SK-N-SH (cell line): ENCODE measurements around the gene NBEAL2. TPM values are rescaled to one million over a fixed set of nuclear protein-coding genes. Genes with fewer than 3 reads are reported as not detected.
A peak's percentile ranks its signal among the peaks of the same experiment; 100 is the strongest.

Source experiments
- CTCF ChIA-PET: fragments of 300-600, 350-600 bp; formaldehyde crosslinking; extraction: SDS; loops from one replicate; lab custom pipeline; 2021; lab: Yijun Ruan, JAX
- POLR2A ChIA-PET: fragments of 350-600 bp; sonication (Branson Sonifier 250); formaldehyde crosslinking; extraction: SDS; loops from one replicate; lab custom pipeline; 2020; ENCODE audit warnings: antibody characterized with exemption, inconsistent platforms; lab: Yijun Ruan, JAX
- DNase-seq: peaks from one replicate; pipeline ENCODE4 v3.0.0; 2012
- H2AFZ ChIP-seq: fragments of 200-600 bp; sonication (generic); 2 replicates; pipeline ENCODE4 v1.8.1; 2016; ENCODE audit warnings: antibody characterized with exemption, mild to moderate bottlenecking, low read depth
- H3F3A ChIP-seq: fragments of 200-600 bp; sonication (generic); replicated peaks from 2 replicates; pipeline ENCODE3; 2016; ENCODE audit warnings: antibody characterized with exemption, mild to moderate bottlenecking; ENCODE audit not compliant: insufficient read depth
- H3K27ac ChIP-seq, 2 experiments: fragments of 200-500 bp in 1 of 2; fragments of 200-600 bp in 1 of 2; sonication (Bioruptor generic) in 1 of 2; sonication (generic), shearing (Covaris generic) in 1 of 2; 2 replicates each; pipeline versions ENCODE4 v1.5.1 to v1.6.1; 2014 to 2016; ENCODE audit warnings: low read depth in 2 of 2, inconsistent platforms in 1 of 2, low read length in 1 of 2, mild to moderate bottlenecking in 1 of 2, mixed read lengths in 1 of 2
- H3K27me3 ChIP-seq: fragments of 200-600 bp; sonication (generic), shearing (Covaris generic); 2 replicates; pipeline ENCODE4 v1.6.1; 2016; ENCODE audit warnings: mixed run types; ENCODE audit not compliant: insufficient read depth
- H3K36me3 ChIP-seq, 2 experiments: fragments of 200-500 bp in 1 of 2; fragments of 200-600 bp in 1 of 2; sonication (Bioruptor generic) in 1 of 2; sonication (generic) in 1 of 2; replicated peaks in 1 of 2; 2 replicates each; pipeline versions ENCODE3 to v1.5.1; 2014 to 2016; ENCODE audit warnings: low read length in 1 of 2, mild to moderate bottlenecking in 1 of 2; ENCODE audit not compliant: insufficient read depth in 2 of 2, control insufficient read depth in 1 of 2
- H3K4me1 ChIP-seq, 2 experiments: fragments of 200-500 bp in 1 of 2; fragments of 200-600 bp in 1 of 2; sonication (Bioruptor generic) in 1 of 2; sonication (generic), shearing (Covaris generic) in 1 of 2; 2 replicates each; pipeline versions ENCODE4 v1.5.1 to v1.6.1; 2014 to 2016; ENCODE audit warnings: low read depth in 1 of 2, low read length in 1 of 2, mixed run types in 1 of 2; ENCODE audit not compliant: insufficient read depth in 2 of 2, control insufficient read depth in 1 of 2
- H3K4me2 ChIP-seq: fragments of 200-600 bp; sonication (generic), shearing (Covaris generic); 2 replicates; pipeline ENCODE4 v1.6.1; 2017; ENCODE audit warnings: mixed run types
- H3K4me3 ChIP-seq, 2 experiments: fragments of 200-500 bp in 1 of 2; fragments of 200-600 bp in 1 of 2; sonication (Bioruptor generic) in 1 of 2; sonication (generic), shearing (Covaris generic) in 1 of 2; 2 replicates each; pipeline versions ENCODE4 v1.5.1 to v1.8.1; 2014 to 2016; ENCODE audit warnings: low read depth in 2 of 2, inconsistent platforms in 1 of 2, low read length in 1 of 2, mild to moderate bottlenecking in 1 of 2, mixed read lengths in 1 of 2, moderate library complexity in 1 of 2
- H3K79me2 ChIP-seq: fragments of 200-600 bp; sonication (generic); 2 replicates; pipeline ENCODE4 v1.8.1; 2017; ENCODE audit warnings: mild to moderate bottlenecking; ENCODE audit not compliant: insufficient read depth
- H3K9ac ChIP-seq: fragments of 200-600 bp; sonication (generic); 2 replicates; pipeline ENCODE4 v1.6.1; 2017; ENCODE audit warnings: mixed run types
- H3K9me2 ChIP-seq: fragments of 200-600 bp; sonication (generic); 2 replicates; pipeline ENCODE4 v1.6.1; 2017; ENCODE audit warnings: mixed run types
- H3K9me3 ChIP-seq: fragments of 200-600 bp; sonication (generic); 2 replicates; pipeline ENCODE4 v1.6.1; 2017; ENCODE audit warnings: mixed run types, mild to moderate bottlenecking, moderate library complexity
- H4K20me1 ChIP-seq: fragments of 200-600 bp; sonication (generic); 2 replicates; pipeline ENCODE4 v1.6.1; 2017; ENCODE audit warnings: mild to moderate bottlenecking, mixed run types; ENCODE audit not compliant: insufficient read depth
- CHD2 ChIP-seq: fragments of 150-350 bp; IDR thresholded peaks from 2 replicates; pipeline ENCODE4 v1.6.1; 2018; ENCODE audit warnings: low read length; ENCODE audit not compliant: partially characterized antibody
- ELF1 ChIP-seq: IDR thresholded peaks from 2 replicates; pipeline ENCODE4 v1.4.0; 2012
- EP300 ChIP-seq, 2 experiments: IDR thresholded peaks; 2 replicates each; pipeline versions ENCODE4 v1.4.0 to v1.6.1; 2012; ENCODE audit warnings: borderline replicate concordance in 1 of 2, low read depth in 1 of 2, low read length in 1 of 2
- FOSL2 ChIP-seq: IDR thresholded peaks from 2 replicates; pipeline ENCODE4 v1.4.0; 2012; ENCODE audit warnings: low read depth, mild to moderate bottlenecking, moderate library complexity, borderline replicate concordance
- GABPA ChIP-seq: IDR thresholded peaks from 2 replicates; pipeline ENCODE4 v1.4.0; 2012; ENCODE audit warnings: low read depth, mild to moderate bottlenecking
- GATA2 ChIP-seq: sonication (generic); formaldehyde crosslinking; IDR thresholded peaks from 2 replicates; pipeline ENCODE4 v1.5.0; 2020; ENCODE audit warnings: mild to moderate bottlenecking, missing genetic modification reagents
- IRF3 ChIP-seq: fragments of 150-350 bp; IDR thresholded peaks from 2 replicates; pipeline ENCODE4 v1.6.1; 2016; ENCODE audit warnings: mild to moderate bottlenecking, low read depth, low read length
- JUND ChIP-seq: IDR thresholded peaks from 2 replicates; pipeline ENCODE4 v1.4.0; 2012
- MAX ChIP-seq: IDR thresholded peaks from 2 replicates; pipeline ENCODE4 v1.4.0; 2012; ENCODE audit warnings: low read depth
- MXI1 ChIP-seq: IDR thresholded peaks from 2 replicates; pipeline ENCODE4 v1.6.1; 2012; ENCODE audit warnings: mild to moderate bottlenecking, low read depth, low read length, improper control_type of control experiment
- NFIC ChIP-seq: IDR thresholded peaks from 2 replicates; pipeline ENCODE4 v1.4.0; 2012; ENCODE audit warnings: borderline replicate concordance
- RAD21 ChIP-seq: IDR thresholded peaks from 2 replicates; pipeline ENCODE4 v1.6.1; 2012; ENCODE audit warnings: mild to moderate bottlenecking, low read length
- RCOR1 ChIP-seq: fragments of 150-350 bp; IDR thresholded peaks from 2 replicates; pipeline ENCODE4 v1.6.1; 2017; ENCODE audit warnings: antibody characterized with exemption, low read length
- TAF1 ChIP-seq: IDR thresholded peaks from 2 replicates; pipeline ENCODE4 v1.6.1; 2012; ENCODE audit warnings: low read depth, mild to moderate bottlenecking, low read length, moderate library complexity, borderline replicate concordance
- YY1 ChIP-seq: IDR thresholded peaks from 2 replicates; pipeline ENCODE4 v1.4.0; 2012; ENCODE audit warnings: low read depth, mild to moderate bottlenecking
- WGBS: methylation state at CpG from one replicate; pipeline ENCODE4 v1.1.6; 2017; ENCODE audit warnings: low lambda C conversion rate; 5-methylcytosine and 5-hydroxymethylcytosine counted together
- polyA plus RNA-seq, 3 experiments: library from polyadenylated mRNA; depleted of rRNA; stranded (reverse); fragments of >200 nt; gene quantifications; 2 replicates each; pipeline ENCODE4 v1.2.3, GENCODE V29; 2012

The NBEAL2 gene
- polyA plus RNA-seq, 1 of the 3 experiments (the other 2 are of a cell fraction) = 20.3 TPM

GRCh38 chr3:46934072-46934471 lies 45.4 kb upstream of the NBEAL2 start:
- TF ChIP-seq FOSL2 (no peak), NFIC (peak; percentile 36; the same call in 1 of the 2 replicates)
- no peaks in the 10 kb centered on the region for H3K9me2 ChIP-seq
- peak overlapping the region; percentile 89 to 91 for H3K27ac ChIP-seq
- H3F3A ChIP-seq = peaks cover 29% of the 10 kb centered on the region
- H3K36me3 ChIP-seq = peaks cover 14 to 21% of the 10 kb centered on the region in 2 experiments
- H3K27me3 ChIP-seq = no peaks in the 10 kb centered on the region
- WGBS = 51% methylated on average over 2 of the region's 2 CpGs
- peak overlapping the region; percentile 64 for H3K4me2 ChIP-seq
- peaks cover 53 to 54% of the 10 kb centered on the region in 2 experiments for H3K4me1 ChIP-seq
- no peaks in the 10 kb centered on the region for H3K9me3 ChIP-seq
- peak overlapping the region; percentile 52; the same call in 1 of the 2 replicates for H3K9ac ChIP-seq
- no peak overlapping the region for H3K4me3 ChIP-seq
- H2AFZ ChIP-seq = no peak overlapping the region
- peaks cover 86% of the 10 kb centered on the region for H3K79me2 ChIP-seq
- peak; percentile 41 for DNase-seq
- ChIA-PET CTCF (interaction anchor here (1.4 to 4.1 kb wide), 6 partner anchors 11 to 390 kb away, joined by 4 to 31 read pairs (median 12); no protein-coding TSS in a partner anchor), POLR2A (interaction anchor here (0.7 to 1.6 kb wide), 3 partner anchors 22 to 46 kb away, joined by 3 to 4 read pairs (median 3); partner anchors contain the start of genes CCDC12 and NBEAL2)
- no peaks in the 10 kb centered on the region for H4K20me1 ChIP-seq

- H3K4me1 ChIP-seq = peaks cover 53 to 54% of the 10 kb centered on the region in 2 experiments
- no peak overlapping the region for H3K4me3 ChIP-seq
- no peaks in the 10 kb centered on the region for H4K20me1 ChIP-seq
- peak overlapping the region; percentile 89 to 91 for H3K27ac ChIP-seq
- peaks cover 86% of the 10 kb centered on the region for H3K79me2 ChIP-seq
- H3K9ac ChIP-seq = peak overlapping the region; percentile 52; the same call in 1 of the 2 replicates
- TF ChIP-seq MAX = peak; percentile 61; the same call in 1 of the 2 replicates
- 0 out of 2 replicates have a peak, but pooled peaks have one; percentile 6 for TF ChIP-seq MXI1
- no peak for TF ChIP-seq ELF1
- TF ChIP-seq NFIC = peak; percentile 20; the same call in 1 of the 2 replicates
- 71% methylated on average over 7 of the region's 8 CpGs for WGBS
- DNase-seq = peak; percentile 43
- H2AFZ ChIP-seq = no peak overlapping the region
- H3K36me3 ChIP-seq = peaks cover 9 to 24% of the 10 kb centered on the region in 2 experiments
- CTCF ChIA-PET = interaction anchor here (1.0 to 4.1 kb wide), 7 partner anchors 12 to 390 kb away, joined by 4 to 23 read pairs (median 9); partner anchors contain the start of gene NBEAL2
- POLR2A ChIA-PET = interaction anchor here (1.1 to 1.6 kb wide), 2 partner anchors 42 to 45 kb away, joined by 3 read pairs; partner anchors contain the start of genes CCDC12 and NBEAL2
- peaks cover 29% of the 10 kb centered on the region for H3F3A ChIP-seq
- H3K27me3 ChIP-seq = no peaks in the 10 kb centered on the region
- no peaks in the 10 kb centered on the region for H3K9me2 ChIP-seq
- peak overlapping the region; percentile 64 for H3K4me2 ChIP-seq
- no peaks in the 10 kb centered on the region for H3K9me3 ChIP-seq
Observed at GRCh38 chr3:46934498-46935167, 44.8 kb upstream of the NBEAL2 start.

GRCh38 chr3:46935168-46935858 lies 44.2 kb upstream of the NBEAL2 start:
- no peak overlapping the region for H2AFZ ChIP-seq
- peak; percentile 64 for DNase-seq
- no peak for TF ChIP-seq IRF3
- TF ChIP-seq TAF1 = peak; percentile 37; the same call in 1 of the 2 replicates
- TF ChIP-seq RAD21 = peak; percentile 39; the same call in 1 of the 2 replicates
- TF ChIP-seq CHD2 = peak; percentile 84
- peak; percentile 56; the same call in 1 of the 2 replicates for TF ChIP-seq RCOR1
- TF ChIP-seq GABPA = no peak
- TF ChIP-seq JUND = peak; percentile 99
- TF ChIP-seq ELF1 = no peak
- 0 out of 2 replicates have a peak, but pooled peaks have one; percentile 46 for TF ChIP-seq YY1
- peak; percentile 50 to 75; a peak in 2 of 4 replicates for TF ChIP-seq EP300 (IDR thresholded peaks at IDR 0.05; ENCODE audit: borderline replicate concordance in 1 of 2, low read depth in 1 of 2, low read length in 1 of 2)
- no peak for TF ChIP-seq GATA2 (CRISPR knock-in tag)

More at GRCh38 chr3:46935168-46935858, 44.2 kb upstream of the NBEAL2 start:
- Histone ChIP-seq H3K9ac (peak overlapping the region; percentile 52; the same call in 1 of the 2 replicates), H3K9me3 (no peaks in the 10 kb centered on the region), H3K4me3 (no peak overlapping the region), H3K9me2 (no peaks in the 10 kb centered on the region), H3F3A (peaks cover 29% of the 10 kb centered on the region), H3K27me3 (no peaks in the 10 kb centered on the region), H3K36me3 (peaks cover 9 to 30% of the 10 kb centered on the region in 2 experiments), H3K79me2 (peaks cover 83% of the 10 kb centered on the region), H3K4me2 (peak overlapping the region; percentile 64), H3K4me1 (peaks cover 53 to 54% of the 10 kb centered on the region in 2 experiments), H4K20me1 (no peaks in the 10 kb centered on the region), H3K27ac (peak overlapping the region; percentile 89 to 91)
- WGBS = 43% methylated on average over 7 of the region's 7 CpGs
- POLR2A ChIA-PET = interaction anchor here (0.6 to 1.1 kb wide), 3 partner anchors 12 to 43 kb away, joined by 3 to 4 read pairs (median 3); no protein-coding TSS in a partner anchor
- CTCF ChIA-PET = interaction anchor here (0.7 to 4.1 kb wide), 8 partner anchors 9 to 272 kb away, joined by 3 to 23 read pairs (median 7); partner anchors contain the start of gene NBEAL2
